K562 treated with DMSO at 1 percent for 48 hours (cell line): ENCODE results near the gene ST7. TPM values are rescaled to one million over a fixed set of nuclear protein-coding genes. Genes with fewer than 3 reads are reported as not detected.

Experiments used
- total RNA-seq: library from RNA; unstranded; fragments of 300-600 nt; gene quantifications from 2 replicates; pipeline ENCODE4 v1.2.3, GENCODE V29; 2022; ENCODE audit warnings: low replicate concordance; ENCODE audit errors: extremely low read depth

The ST7 gene, protein sequence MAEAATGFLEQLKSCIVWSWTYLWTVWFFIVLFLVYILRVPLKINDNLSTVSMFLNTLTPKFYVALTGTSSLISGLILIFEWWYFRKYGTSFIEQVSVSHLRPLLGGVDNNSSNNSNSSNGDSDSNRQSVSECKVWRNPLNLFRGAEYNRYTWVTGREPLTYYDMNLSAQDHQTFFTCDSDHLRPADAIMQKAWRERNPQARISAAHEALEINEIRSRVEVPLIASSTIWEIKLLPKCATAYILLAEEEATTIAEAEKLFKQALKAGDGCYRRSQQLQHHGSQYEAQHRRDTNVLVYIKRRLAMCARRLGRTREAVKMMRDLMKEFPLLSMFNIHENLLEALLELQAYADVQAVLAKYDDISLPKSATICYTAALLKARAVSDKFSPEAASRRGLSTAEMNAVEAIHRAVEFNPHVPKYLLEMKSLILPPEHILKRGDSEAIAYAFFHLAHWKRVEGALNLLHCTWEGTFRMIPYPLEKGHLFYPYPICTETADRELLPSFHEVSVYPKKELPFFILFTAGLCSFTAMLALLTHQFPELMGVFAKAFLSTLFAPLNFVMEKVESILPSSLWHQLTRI
- total RNA-seq, result 748 TPM in 1 of 2 replicates, not detected in the other

DNA sequence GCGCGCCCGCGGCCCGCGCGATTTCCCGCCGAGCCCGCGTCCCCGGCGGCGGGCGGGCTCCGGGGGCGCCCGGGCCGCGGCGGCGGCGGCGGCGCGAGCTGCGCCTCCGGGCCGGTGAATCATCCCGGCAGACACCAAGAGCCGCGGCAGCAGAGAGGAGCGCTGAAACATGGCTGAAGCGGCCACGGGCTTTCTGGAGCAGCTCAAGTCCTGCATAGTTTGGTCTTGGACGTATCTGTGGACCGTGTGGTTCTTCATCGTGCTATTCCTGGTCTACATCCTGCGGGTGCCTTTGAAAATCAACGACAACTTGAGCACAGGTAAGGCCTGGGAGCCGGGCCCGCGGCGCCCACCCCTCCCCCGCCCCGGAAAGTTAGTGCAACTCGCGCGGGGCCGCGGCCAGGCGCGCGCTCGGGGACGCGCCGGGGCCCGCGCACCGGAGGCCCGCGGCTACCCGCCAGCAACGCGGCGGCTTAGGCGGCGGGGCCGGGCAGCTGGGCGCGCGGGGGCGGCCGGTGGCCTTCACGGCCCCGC, at the start of gene ST7:
Gene ST7 (plus strand): TSS at position 130 of the 534 bp plus-strand sequence. CDS start 40 bp downstream, at position 170.

Other genes with a start within 250 kb of the ST7 start
- gene CAPZA2, start 90.9 kb upstream of the ST7 start, total RNA-seq, result not detected in 2 replicates